Fibroblast of lung (primary cell): Measurements from ENCODE around the gene RPH3AL.

ENCODE experiments used
- CTCF ChIP-seq, 2 donors: IDR thresholded peaks in 1 of 2; conservative IDR thresholded peaks in 1 of 2; 1 replicate in 1 of 2; 2 replicates in 1 of 2; pipeline ENCODE4 v1.5.1; 2011 to 2012; ENCODE audit warnings: low read length in 2 of 2, control low read depth in 1 of 2, inconsistent platforms in 1 of 2, low read depth in 1 of 2, mild to moderate bottlenecking in 1 of 2
- EZH2 ChIP-seq: IDR thresholded peaks from 2 replicates; pipeline ENCODE4 v1.5.1; 2012; ENCODE audit warnings: low read length, control low read depth, mild to moderate bottlenecking; ENCODE audit errors: missing control alignments

- TF ChIP-seq CTCF (conservative IDR thresholded peaks at IDR 0.05 in 1 of 2, IDR thresholded peaks at IDR 0.05 in 1 of 2; ENCODE audit: low read depth in 1 of 2, low read length in 2 of 2) (no peak), EZH2 (no peak)
These were observed 31.7 kb downstream of the RPH3AL start for GRCh38 chr17:320809-321385.
